Vagina (tissue), 2 donors: ENCODE results near the gene MYOF. TPM values are rescaled to one million over a fixed set of nuclear protein-coding genes. Genes with fewer than 3 reads are reported as not detected.
A peak's percentile ranks its signal among the peaks of the same experiment; 100 is the strongest.

Experiments used
- DNase-seq, 2 donors: peaks; one replicate each; pipeline ENCODE4 v3.0.0-alpha.2; 2017; ENCODE audit errors: extremely low spot score in 2 of 2
- H3K27ac ChIP-seq: fragments of 200-600 bp; sonication (generic); one replicate; pipeline ENCODE4 v1.5.1; 2019
- H3K27me3 ChIP-seq: fragments of 200-600 bp; sonication (generic); one replicate; pipeline ENCODE4 v1.5.1; 2019
- H3K36me3 ChIP-seq, 2 donors: fragments of 200-600 bp; sonication (generic); one replicate each; pipeline ENCODE4 v1.5.1; 2017 to 2019
- H3K4me1 ChIP-seq: fragments of 200-600 bp; sonication (generic); one replicate; pipeline ENCODE4 v1.5.1; 2019
- H3K4me3 ChIP-seq, 2 donors: fragments of 200-600 bp; sonication (generic); 1 replicate in 1 of 2; 2 replicates in 1 of 2; pipeline ENCODE4 v1.5.1; 2016 to 2019
- H3K9me3 ChIP-seq: fragments of 200-600 bp; sonication (generic); one replicate; pipeline ENCODE4 v1.5.1; 2019
- POLR2A ChIP-seq, 2 donors: fragments of 450-650 bp; IDR thresholded peaks; one replicate each; pipeline ENCODE4 v1.6.1; 2017; ENCODE audit warnings: antibody characterized with exemption in 2 of 2, mild to moderate bottlenecking in 2 of 2, moderate library complexity in 2 of 2
- POLR2AphosphoS5 ChIP-seq, 2 donors: sonication (generic); formaldehyde crosslinking; IDR thresholded peaks; one replicate each; pipeline ENCODE4 v1.9.0; 2017; ENCODE audit warnings: antibody characterized with exemption in 2 of 2, mild to moderate bottlenecking in 2 of 2, low read depth in 1 of 2; ENCODE audit not compliant: insufficient read depth in 1 of 2
- intact Hi-C: fragments of 100-400 bp; cut with DNase I; formaldehyde crosslinking; loops from one replicate; pipeline ENCODE4 v1.15.1; 2023
- total RNA-seq: library from RNA; depleted of rRNA; stranded (reverse); fragments of >200 nt; gene quantifications from one replicate; pipeline ENCODE4 v1.2.3, GENCODE V29; 2016
- TF ChIP-seq, protein P1 (sequence below), 3 experiments: fragments of 450-650 bp in 2 of 3; fragments of 200-600 bp in 1 of 3; sonication (generic) in 1 of 3; IDR thresholded peaks; one replicate each; pipeline ENCODE4 v1.5.1; 2017 to 2019; ENCODE audit warnings: antibody characterized with exemption in 3 of 3, mild to moderate bottlenecking in 2 of 3, moderate library complexity in 2 of 3

The MYOF gene
- total RNA-seq, 1 donor from 2014 or later: 107 TPM

DNA sequence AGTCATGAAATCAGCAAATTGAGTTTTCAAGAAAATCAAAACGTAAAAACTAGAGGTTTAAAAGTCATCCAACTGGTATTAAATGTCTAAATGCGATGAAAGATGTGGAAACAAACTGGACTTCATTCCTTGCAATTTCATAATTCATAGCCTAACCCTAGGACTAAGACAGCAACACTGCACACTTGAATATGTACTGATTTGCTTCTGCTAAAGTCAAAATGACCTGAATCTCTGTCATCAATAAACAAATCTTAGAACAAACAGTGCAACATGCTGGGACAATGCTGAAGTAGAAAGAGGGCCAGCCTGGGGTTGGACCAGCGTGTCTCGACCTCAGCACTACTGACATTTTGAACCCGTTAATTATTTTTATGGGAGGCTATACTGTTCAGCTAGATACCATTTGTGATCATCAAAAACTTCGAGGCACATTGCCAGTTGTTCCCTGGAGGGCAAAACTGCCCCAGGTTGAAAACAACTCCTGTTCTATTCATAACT is 47.1 kb downstream of the MYOF start:
- Histone ChIP-seq H3K9me3 (no peaks in the 10 kb centered on the region), H3K27ac (peak overlapping the region; percentile 99), H3K36me3 (no peaks in the 10 kb centered on the region), H3K4me3 (no peak overlapping the region), H3K27me3 (no peaks in the 10 kb centered on the region), H3K4me1 (peaks cover 81% of the 10 kb centered on the region)
- TF ChIP-seq, protein P1, sequence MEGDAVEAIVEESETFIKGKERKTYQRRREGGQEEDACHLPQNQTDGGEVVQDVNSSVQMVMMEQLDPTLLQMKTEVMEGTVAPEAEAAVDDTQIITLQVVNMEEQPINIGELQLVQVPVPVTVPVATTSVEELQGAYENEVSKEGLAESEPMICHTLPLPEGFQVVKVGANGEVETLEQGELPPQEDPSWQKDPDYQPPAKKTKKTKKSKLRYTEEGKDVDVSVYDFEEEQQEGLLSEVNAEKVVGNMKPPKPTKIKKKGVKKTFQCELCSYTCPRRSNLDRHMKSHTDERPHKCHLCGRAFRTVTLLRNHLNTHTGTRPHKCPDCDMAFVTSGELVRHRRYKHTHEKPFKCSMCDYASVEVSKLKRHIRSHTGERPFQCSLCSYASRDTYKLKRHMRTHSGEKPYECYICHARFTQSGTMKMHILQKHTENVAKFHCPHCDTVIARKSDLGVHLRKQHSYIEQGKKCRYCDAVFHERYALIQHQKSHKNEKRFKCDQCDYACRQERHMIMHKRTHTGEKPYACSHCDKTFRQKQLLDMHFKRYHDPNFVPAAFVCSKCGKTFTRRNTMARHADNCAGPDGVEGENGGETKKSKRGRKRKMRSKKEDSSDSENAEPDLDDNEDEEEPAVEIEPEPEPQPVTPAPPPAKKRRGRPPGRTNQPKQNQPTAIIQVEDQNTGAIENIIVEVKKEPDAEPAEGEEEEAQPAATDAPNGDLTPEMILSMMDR (IDR thresholded peaks at IDR 0.05): no peak
- TF ChIP-seq POLR2AphosphoS5 (IDR thresholded peaks at IDR 0.05; ENCODE audit: insufficient read depth in 1 of 2, low read depth in 1 of 2): peak; percentile 31 to 37
- intact Hi-C loops: loop anchor here (1.0 kb wide), 1 partner anchor 46 kb away; no protein-coding TSS in a partner anchor
- DNase-seq: no peak

GRCh38 chr10:93431361-93431760 is 50.8 kb downstream of the MYOF start:
- Histone ChIP-seq H3K4me3 (no peak overlapping the region), H3K9me3 (no peaks in the 10 kb centered on the region), H3K27me3 (no peaks in the 10 kb centered on the region), H3K27ac (peak overlapping the region; percentile 99), H3K4me1 (peaks cover 66% of the 10 kb centered on the region), H3K36me3 (no peaks in the 10 kb centered on the region)
- intact Hi-C loops: no loop called here
- no peak for DNase-seq
- TF ChIP-seq POLR2AphosphoS5 (IDR thresholded peaks at IDR 0.05; ENCODE audit: insufficient read depth in 1 of 2, low read depth in 1 of 2): no peak
- TF ChIP-seq, protein P1 (IDR thresholded peaks at IDR 0.05): no peak
- no peak for TF ChIP-seq POLR2A (IDR thresholded peaks at IDR 0.05)

- Histone ChIP-seq H3K4me1 (peaks cover 38% of the 10 kb centered on the region), H3K27me3 (no peaks in the 10 kb centered on the region), H3K9me3 (no peaks in the 10 kb centered on the region), H3K36me3 (peaks cover 0 to 12% of the 10 kb centered on the region in 2 donors), H3K27ac (peak overlapping the region; percentile 9), H3K4me3 (no peak overlapping the region)
- TF ChIP-seq, protein P1 (IDR thresholded peaks at IDR 0.05): no peak
- no peak for TF ChIP-seq POLR2A (IDR thresholded peaks at IDR 0.05)
- TF ChIP-seq POLR2AphosphoS5 (IDR thresholded peaks at IDR 0.05; ENCODE audit: insufficient read depth in 1 of 2, low read depth in 1 of 2): no peak
- intact Hi-C loops: no loop called here
- DNase-seq: no peak
These were observed 56.3 kb downstream of the MYOF start for GRCh38 chr10:93425861-93426260.

DNA sequence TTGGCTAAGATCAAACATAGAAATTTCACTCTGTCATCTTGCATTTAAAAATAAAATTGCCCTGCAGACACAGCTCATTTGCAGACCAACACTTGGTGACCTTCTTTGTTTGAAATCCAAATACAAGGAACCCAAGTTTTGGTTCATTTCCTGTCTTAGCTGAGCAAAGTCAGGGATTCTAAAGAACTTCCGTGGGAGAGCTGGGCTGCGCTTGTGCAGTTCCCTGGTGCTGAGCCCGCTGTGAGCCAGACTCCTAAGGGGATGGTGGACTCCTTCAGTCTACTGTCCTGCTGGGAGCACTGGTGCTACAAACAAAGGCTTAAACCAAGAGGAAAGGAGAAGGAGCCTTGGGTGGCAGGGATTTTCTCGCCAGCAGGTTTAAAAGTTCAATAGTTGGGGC is 60.0 kb downstream of the MYOF start:
- intact Hi-C loops: no loop called here
- Histone ChIP-seq H3K4me1 (peaks cover 34% of the 10 kb centered on the region), H3K27ac (peak overlapping the region; percentile 68), H3K36me3 (peaks cover 0 to 12% of the 10 kb centered on the region in 2 donors), H3K27me3 (no peaks in the 10 kb centered on the region), H3K9me3 (no peaks in the 10 kb centered on the region), H3K4me3 (no peak overlapping the region)
- no peak for TF ChIP-seq POLR2AphosphoS5 (IDR thresholded peaks at IDR 0.05; ENCODE audit: insufficient read depth in 1 of 2, low read depth in 1 of 2)
- TF ChIP-seq, protein P1 (IDR thresholded peaks at IDR 0.05): no peak
- TF ChIP-seq POLR2A (IDR thresholded peaks at IDR 0.05): no peak
- no peak for DNase-seq

GRCh38 chr10:93420944-93421825 is 60.9 kb downstream of the MYOF start:
- intact Hi-C loops: no loop called here
- Histone ChIP-seq H3K4me3 (no peak overlapping the region), H3K27ac (peak overlapping the region; percentile 68), H3K36me3 (peaks cover 0 to 12% of the 10 kb centered on the region in 2 donors), H3K27me3 (no peaks in the 10 kb centered on the region), H3K4me1 (peaks cover 24% of the 10 kb centered on the region), H3K9me3 (no peaks in the 10 kb centered on the region)
- TF ChIP-seq, protein P1 (IDR thresholded peaks at IDR 0.05): no peak
- TF ChIP-seq POLR2AphosphoS5 (IDR thresholded peaks at IDR 0.05; ENCODE audit: insufficient read depth in 1 of 2, low read depth in 1 of 2): no peak
- TF ChIP-seq POLR2A (IDR thresholded peaks at IDR 0.05): no peak
- no peak for DNase-seq
